Suprapubic skin (tissue), 4 donors: ENCODE results near the gene CCDC88C.

Experiments
- EP300 ChIP-seq: sonication (generic); formaldehyde crosslinking; IDR thresholded peaks from one replicate; pipeline ENCODE4 v1.6.1; 2017; ENCODE audit warnings: antibody characterized with exemption
- POLR2A ChIP-seq, 2 donors: fragments of 450-650 bp; IDR thresholded peaks; one replicate each; pipeline ENCODE4 v1.6.1; 2017; ENCODE audit warnings: antibody characterized with exemption in 2 of 2, mild to moderate bottlenecking in 2 of 2, moderate library complexity in 2 of 2
- POLR2AphosphoS5 ChIP-seq, 3 donors: sonication (generic); formaldehyde crosslinking; IDR thresholded peaks; one replicate each; pipeline ENCODE4 v1.6.1; 2017; ENCODE audit warnings: antibody characterized with exemption in 3 of 3
- TF ChIP-seq, protein P1 (sequence below), 2 donors: fragments of 200-600 bp in 1 of 2; fragments of 450-650 bp in 1 of 2; sonication (generic) in 1 of 2; IDR thresholded peaks; one replicate each; pipeline ENCODE4 v1.5.1; 2016 to 2019; ENCODE audit warnings: antibody characterized with exemption in 2 of 2, mild to moderate bottlenecking in 1 of 2, moderate library complexity in 1 of 2

DNA sequence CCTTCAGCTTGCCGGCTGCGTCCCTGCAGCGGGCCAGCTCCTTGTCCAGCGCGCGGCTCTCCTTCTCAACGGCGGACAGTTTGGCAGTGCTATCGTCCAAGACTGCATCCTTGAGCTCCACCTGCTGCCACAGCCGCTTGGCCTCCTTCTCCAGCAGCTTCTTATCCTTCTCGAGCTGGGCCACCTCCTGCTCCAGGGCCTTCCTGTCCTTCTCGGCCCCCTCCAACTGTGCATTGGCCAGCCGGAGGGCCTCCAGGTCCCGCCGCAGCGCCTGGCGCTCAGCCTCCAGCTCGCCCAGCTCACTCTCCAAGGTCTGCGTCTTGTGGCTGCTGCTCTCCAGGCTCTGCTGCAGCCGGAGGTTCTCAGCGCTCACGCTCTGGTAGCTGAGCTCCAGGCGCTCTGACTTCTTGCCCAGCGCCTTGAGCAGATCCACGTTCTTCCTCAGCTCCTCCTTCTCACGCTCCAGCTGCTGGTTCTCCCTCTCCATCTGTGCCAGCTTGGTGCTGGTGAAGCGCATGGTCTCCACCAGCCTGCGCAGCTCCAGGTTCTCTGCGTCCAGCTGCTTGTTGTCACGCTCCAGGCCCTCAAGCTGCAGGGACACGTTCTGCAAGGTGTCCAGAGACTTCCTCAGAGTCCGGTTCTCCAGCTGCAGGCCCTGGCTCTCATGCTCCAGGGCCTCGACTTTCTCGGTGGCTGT is 104.3 kb downstream of the CCDC88C start:
- no peak for TF ChIP-seq POLR2A (IDR thresholded peaks at IDR 0.05)
- TF ChIP-seq, protein P1, sequence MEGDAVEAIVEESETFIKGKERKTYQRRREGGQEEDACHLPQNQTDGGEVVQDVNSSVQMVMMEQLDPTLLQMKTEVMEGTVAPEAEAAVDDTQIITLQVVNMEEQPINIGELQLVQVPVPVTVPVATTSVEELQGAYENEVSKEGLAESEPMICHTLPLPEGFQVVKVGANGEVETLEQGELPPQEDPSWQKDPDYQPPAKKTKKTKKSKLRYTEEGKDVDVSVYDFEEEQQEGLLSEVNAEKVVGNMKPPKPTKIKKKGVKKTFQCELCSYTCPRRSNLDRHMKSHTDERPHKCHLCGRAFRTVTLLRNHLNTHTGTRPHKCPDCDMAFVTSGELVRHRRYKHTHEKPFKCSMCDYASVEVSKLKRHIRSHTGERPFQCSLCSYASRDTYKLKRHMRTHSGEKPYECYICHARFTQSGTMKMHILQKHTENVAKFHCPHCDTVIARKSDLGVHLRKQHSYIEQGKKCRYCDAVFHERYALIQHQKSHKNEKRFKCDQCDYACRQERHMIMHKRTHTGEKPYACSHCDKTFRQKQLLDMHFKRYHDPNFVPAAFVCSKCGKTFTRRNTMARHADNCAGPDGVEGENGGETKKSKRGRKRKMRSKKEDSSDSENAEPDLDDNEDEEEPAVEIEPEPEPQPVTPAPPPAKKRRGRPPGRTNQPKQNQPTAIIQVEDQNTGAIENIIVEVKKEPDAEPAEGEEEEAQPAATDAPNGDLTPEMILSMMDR (IDR thresholded peaks at IDR 0.05): no peak
- no peak for TF ChIP-seq POLR2AphosphoS5 (IDR thresholded peaks at IDR 0.05)
- no peak for TF ChIP-seq EP300
